Endodermal cell (in vitro differentiated cells): ENCODE data around the gene RRAS. TPM values are rescaled to one million over a fixed set of nuclear protein-coding genes. Genes with fewer than 3 reads are reported as not detected.

Experiments
- DNase-seq: peaks from one replicate; pipeline ENCODE4 v3.0.0-alpha.2; 2017
- H3K27ac ChIP-seq: 2 replicates; pipeline ENCODE4 v1.5.1; 2013; ENCODE audit warnings: mild to moderate bottlenecking, low read depth, low read length, moderate library complexity
- H3K27me3 ChIP-seq: 2 replicates; pipeline ENCODE4 v1.6.1; 2013; ENCODE audit warnings: mild to moderate bottlenecking, low read length, moderate library complexity; ENCODE audit not compliant: insufficient read depth, control insufficient read depth, poor library complexity, severe bottlenecking
- H3K36me3 ChIP-seq: 2 replicates; pipeline ENCODE4 v1.7.0; 2013; ENCODE audit warnings: mild to moderate bottlenecking, low read length, moderate library complexity; ENCODE audit not compliant: control insufficient read depth, insufficient read depth
- H3K4me1 ChIP-seq: one replicate; pipeline ENCODE4 v1.7.0; 2013; ENCODE audit warnings: low read length; ENCODE audit not compliant: control insufficient read depth, insufficient read depth
- H3K4me3 ChIP-seq: 2 replicates; pipeline ENCODE4 v1.5.1; 2013; ENCODE audit warnings: mild to moderate bottlenecking, low read length, moderate library complexity
- H3K9ac ChIP-seq: 2 replicates; pipeline ENCODE4 v1.6.1; 2013; ENCODE audit warnings: mild to moderate bottlenecking, low read length, moderate library complexity; ENCODE audit not compliant: poor library complexity, severe bottlenecking; ENCODE audit errors: extremely low read depth
- H3K9me3 ChIP-seq: 2 replicates; pipeline ENCODE4 v1.6.1; 2013; ENCODE audit warnings: mild to moderate bottlenecking, low read length, moderate library complexity; ENCODE audit not compliant: control insufficient read depth
- H3K27ac Mint-ChIP-seq: 2 replicates; pipeline ENCODE4 v1.8.0; 2020; ENCODE audit warnings: mixed read lengths
- H3K27me3 Mint-ChIP-seq: 2 replicates; pipeline ENCODE4 v1.8.0; 2021; ENCODE audit warnings: mild to moderate bottlenecking, mixed read lengths; ENCODE audit not compliant: insufficient read depth
- H3K36me3 Mint-ChIP-seq: 2 replicates; pipeline ENCODE4 v1.8.0; 2020; ENCODE audit warnings: low read depth, mixed read lengths
- H3K4me1 Mint-ChIP-seq: 2 replicates; pipeline ENCODE4 v1.8.0; 2020; ENCODE audit warnings: mixed read lengths
- H3K4me3 Mint-ChIP-seq: 2 replicates; pipeline ENCODE4 v1.8.0; 2020; ENCODE audit warnings: mild to moderate bottlenecking, moderate library complexity, mixed read lengths
- H3K9me3 Mint-ChIP-seq: 2 replicates; pipeline ENCODE4 v1.8.0; 2020; ENCODE audit warnings: mild to moderate bottlenecking, mixed read lengths
- WGBS, 2 experiments: methylation state at CpG; one replicate each; pipeline versions ENCODE4 v1.1.5 to v1.1.7; 2013; ENCODE audit warnings: missing lambda C conversion rate in 2 of 2, mixed read lengths in 1 of 2; ENCODE audit not compliant: insufficient coverage in 1 of 2, insufficient read length in 1 of 2; 5-methylcytosine and 5-hydroxymethylcytosine counted together
- total RNA-seq, 2 donors: library from RNA; stranded (reverse); fragmentation: NEBNext Ultra II Directional in 1 of 2; extraction: Animal tissue kit (Norgen Biotek cat#: 25700) in 1 of 2; gene quantifications; 2 replicates in 1 of 2; 3 replicates in 1 of 2; pipeline ENCODE4 v1.2.1, GENCODE V29; 2021
- TF ChIP-seq, protein P1 (sequence below): fragments of 200-600 bp; sonication (generic); conservative IDR thresholded peaks from 2 replicates; pipeline ENCODE4 v1.5.0; 2021; ENCODE audit warnings: antibody characterized with exemption, mild to moderate bottlenecking

Gene RRAS
- total RNA-seq, 2 donors from 2014 or later: 5.8 to 7.3 TPM

- no peaks in the 10 kb centered on the region for H3K9me3 ChIP-seq
- H3K4me3 ChIP-seq: no peak overlapping the region
- no peaks in the 10 kb centered on the region for H3K4me1 ChIP-seq
- H3K27ac ChIP-seq: no peak overlapping the region
- Mint-ChIP-seq H3K36me3 (peaks cover 64% of the 10 kb centered on the region), H3K9me3 (no peaks in the 10 kb centered on the region), H3K27me3 (no peaks in the 10 kb centered on the region), H3K4me3 (no peak overlapping the region), H3K27ac (peak overlapping the region; percentile 39), H3K4me1 (no peaks in the 10 kb centered on the region)
- peaks cover 58% of the 10 kb centered on the region for H3K36me3 ChIP-seq
- WGBS, 2 experiments: 98% methylated on average over 16 to 26 of the region's 26 CpGs
- no peak for DNase-seq
- TF ChIP-seq, protein P1, sequence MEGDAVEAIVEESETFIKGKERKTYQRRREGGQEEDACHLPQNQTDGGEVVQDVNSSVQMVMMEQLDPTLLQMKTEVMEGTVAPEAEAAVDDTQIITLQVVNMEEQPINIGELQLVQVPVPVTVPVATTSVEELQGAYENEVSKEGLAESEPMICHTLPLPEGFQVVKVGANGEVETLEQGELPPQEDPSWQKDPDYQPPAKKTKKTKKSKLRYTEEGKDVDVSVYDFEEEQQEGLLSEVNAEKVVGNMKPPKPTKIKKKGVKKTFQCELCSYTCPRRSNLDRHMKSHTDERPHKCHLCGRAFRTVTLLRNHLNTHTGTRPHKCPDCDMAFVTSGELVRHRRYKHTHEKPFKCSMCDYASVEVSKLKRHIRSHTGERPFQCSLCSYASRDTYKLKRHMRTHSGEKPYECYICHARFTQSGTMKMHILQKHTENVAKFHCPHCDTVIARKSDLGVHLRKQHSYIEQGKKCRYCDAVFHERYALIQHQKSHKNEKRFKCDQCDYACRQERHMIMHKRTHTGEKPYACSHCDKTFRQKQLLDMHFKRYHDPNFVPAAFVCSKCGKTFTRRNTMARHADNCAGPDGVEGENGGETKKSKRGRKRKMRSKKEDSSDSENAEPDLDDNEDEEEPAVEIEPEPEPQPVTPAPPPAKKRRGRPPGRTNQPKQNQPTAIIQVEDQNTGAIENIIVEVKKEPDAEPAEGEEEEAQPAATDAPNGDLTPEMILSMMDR: no peak
- no peaks in the 10 kb centered on the region for H3K27me3 ChIP-seq
- H3K9ac ChIP-seq: no peak overlapping the region
Observed at GRCh38 chr19:49599378-49600295, 40.3 kb downstream of the RRAS start.

- no peak overlapping the region for H3K9ac ChIP-seq
- Mint-ChIP-seq H3K27ac (no peak overlapping the region), H3K36me3 (peaks cover 64% of the 10 kb centered on the region), H3K4me1 (peaks cover 9% of the 10 kb centered on the region), H3K27me3 (no peaks in the 10 kb centered on the region), H3K4me3 (no peak overlapping the region), H3K9me3 (no peaks in the 10 kb centered on the region)
- no peak overlapping the region for H3K27ac ChIP-seq
- H3K36me3 ChIP-seq: peaks cover 55% of the 10 kb centered on the region
- TF ChIP-seq, protein P1: no peak
- H3K4me1 ChIP-seq: no peaks in the 10 kb centered on the region
- no peak overlapping the region for H3K4me3 ChIP-seq
- H3K9me3 ChIP-seq: no peaks in the 10 kb centered on the region
- no peak for DNase-seq
- WGBS, 2 experiments: 95 to 97% methylated on average over 19 to 29 of the region's 29 CpGs
- H3K27me3 ChIP-seq: no peaks in the 10 kb centered on the region
Observed at GRCh38 chr19:49597703-49597974, 42.3 kb downstream of the RRAS start.

DNA sequence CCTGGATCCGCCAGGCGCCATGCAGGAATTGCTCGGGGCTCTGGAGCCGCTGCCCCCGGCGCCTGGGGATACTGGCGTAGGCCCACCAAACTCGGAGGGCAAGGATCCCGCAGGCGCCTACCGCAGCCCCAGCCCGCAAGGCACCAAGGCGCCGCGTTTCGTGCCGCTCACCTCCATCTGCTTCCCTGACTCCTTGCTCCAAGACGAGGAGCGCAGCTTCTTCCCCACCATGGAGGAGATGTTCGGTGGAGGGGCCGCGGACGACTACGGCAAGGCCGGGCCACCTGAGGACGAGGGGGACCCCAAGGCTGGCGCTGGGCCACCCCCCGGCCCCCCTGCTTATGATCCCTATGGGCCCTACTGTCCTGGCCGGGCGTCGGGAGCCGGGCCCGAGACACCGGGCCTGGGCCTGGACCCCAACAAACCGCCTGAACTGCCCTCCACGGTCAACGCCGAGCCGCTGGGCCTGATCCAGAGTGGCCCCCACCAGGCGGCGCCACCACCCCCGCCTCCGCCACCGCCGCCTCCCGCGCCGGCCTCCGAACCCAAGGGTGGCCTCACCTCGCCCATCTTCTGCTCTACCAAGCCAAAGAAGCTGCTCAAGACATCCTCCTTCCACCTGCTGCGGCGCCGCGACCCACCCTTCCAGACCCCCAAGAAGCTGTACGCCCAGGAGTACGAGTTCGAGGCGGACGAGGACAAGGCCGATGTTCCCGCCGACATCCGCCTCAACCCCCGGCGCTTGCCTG lies 42.8 kb downstream of the RRAS start:
- H3K27ac ChIP-seq: no peak overlapping the region
- H3K4me1 ChIP-seq: no peaks in the 10 kb centered on the region
- Mint-ChIP-seq H3K4me1 (peaks cover 12% of the 10 kb centered on the region), H3K27me3 (no peaks in the 10 kb centered on the region), H3K36me3 (peaks cover 58% of the 10 kb centered on the region), H3K4me3 (no peak overlapping the region), H3K27ac (no peak overlapping the region), H3K9me3 (no peaks in the 10 kb centered on the region)
- TF ChIP-seq, protein P1: peak; percentile 31
- no peaks in the 10 kb centered on the region for H3K27me3 ChIP-seq
- DNase-seq: no peak
- H3K9me3 ChIP-seq: no peaks in the 10 kb centered on the region
- H3K4me3 ChIP-seq: no peak overlapping the region
- 97% methylated on average over 33 to 65 of the region's 65 CpGs for WGBS, 2 experiments
- H3K36me3 ChIP-seq: peaks cover 50% of the 10 kb centered on the region
- H3K9ac ChIP-seq: no peak overlapping the region
